HG02840 (cell line): ENCODE measurements around the gene SNRPA.
A peak's percentile ranks its signal among the peaks of the same experiment; 100 is the strongest.

ENCODE experiments used
- ATAC-seq: cut with Tn5 transposase; IDR thresholded peaks from one replicate; pipeline ENCODE4 v1.9.1; 2021; ENCODE audit warnings: mild to moderate bottlenecking, moderate library complexity, moderate number of reproducible peaks; ENCODE audit not compliant: unreplicated experiment, low FRiP score

The SNRPA gene

DNA sequence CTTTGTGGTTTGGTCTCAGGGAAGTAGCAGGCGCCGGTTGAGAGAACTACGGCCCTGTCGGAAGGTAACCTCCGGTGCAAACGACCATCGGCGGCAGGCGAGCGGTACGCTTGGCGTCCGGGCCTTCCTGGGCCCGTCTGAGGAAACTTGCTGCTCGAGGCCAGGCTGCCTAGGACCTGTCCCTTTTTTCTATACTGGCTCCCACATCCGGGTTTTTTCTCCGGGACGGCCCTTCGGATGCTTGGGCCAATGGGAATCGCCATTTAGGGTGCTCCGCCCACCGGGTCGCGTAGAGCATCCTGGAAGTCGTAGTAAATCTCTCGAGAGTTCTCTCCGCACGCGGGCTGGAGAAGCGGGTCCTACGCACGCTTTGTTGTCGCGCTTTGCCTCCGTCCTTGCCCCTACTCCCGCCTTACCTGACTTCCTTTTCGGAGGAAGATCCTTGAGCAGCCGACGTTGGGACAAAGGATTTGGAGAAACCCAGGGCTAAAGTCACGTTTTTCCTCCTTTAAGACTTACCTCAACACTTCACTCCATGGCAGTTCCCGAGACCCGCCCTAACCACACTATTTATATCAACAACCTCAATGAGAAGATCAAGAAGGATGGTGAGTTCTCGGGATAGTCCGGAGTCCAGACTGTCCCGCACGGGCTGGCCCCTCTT, at the start of gene SNRPA:
Gene SNRPA, plus strand, starts transcription at position 330 of the 664 bp plus-strand sequence. Its CDS starts 206 bp downstream, at position 536.
- ATAC-seq, result peak; percentile 63

DNA sequence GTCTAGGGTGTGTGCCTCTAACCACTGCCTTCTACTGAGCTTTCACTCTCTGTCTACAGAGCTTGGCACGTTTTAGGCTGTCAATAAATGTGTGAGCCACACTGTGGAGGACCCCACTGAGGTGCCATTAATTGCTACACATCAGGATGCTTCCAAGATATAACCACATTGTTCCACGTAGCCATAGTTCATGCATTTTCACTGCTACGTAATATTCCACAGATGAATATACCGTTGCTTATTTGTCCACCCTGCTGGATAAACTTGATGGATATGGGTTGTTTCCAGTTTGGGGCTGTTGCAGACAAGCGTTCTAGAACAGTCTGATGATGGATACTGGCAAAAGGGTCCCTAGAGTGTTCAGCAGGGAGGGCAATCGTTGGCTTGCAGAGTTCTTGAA, 49.2 kb upstream of the SNRPA start:
- ATAC-seq, result no peak

DNA sequence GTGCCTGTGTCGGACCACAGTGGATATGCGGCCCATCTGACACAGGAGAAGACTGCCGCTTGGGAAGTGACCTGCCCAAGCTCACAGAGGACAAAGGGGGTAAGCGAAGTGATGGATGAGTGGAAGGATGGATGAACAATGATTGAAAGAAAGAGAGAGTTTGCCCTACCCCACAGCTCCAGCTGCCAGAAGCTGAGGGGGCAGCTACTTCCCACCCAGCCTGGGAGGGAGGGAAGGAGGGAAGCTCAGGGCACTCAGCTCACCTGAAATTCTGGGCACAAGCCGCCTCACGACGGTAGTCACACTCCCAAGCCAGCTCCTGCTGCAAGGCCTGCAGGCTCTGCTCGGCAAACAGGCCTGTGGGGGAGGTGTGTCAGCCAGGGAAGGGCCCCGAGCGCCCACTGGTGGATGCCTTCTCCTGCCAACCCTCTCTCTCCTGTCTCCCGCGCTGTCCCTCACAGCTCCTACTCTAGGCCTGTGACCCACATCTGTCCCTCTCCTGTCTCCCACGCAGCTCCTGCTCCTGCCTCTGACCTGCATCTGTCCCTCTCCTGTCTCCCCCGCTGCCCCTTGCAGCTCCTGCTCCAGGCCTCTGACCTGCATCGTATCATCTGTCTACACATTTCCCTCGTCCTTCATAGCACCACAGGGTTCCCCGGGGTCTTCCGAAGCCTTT, 48.5 kb upstream of the SNRPA start:
- no peak for ATAC-seq

DNA sequence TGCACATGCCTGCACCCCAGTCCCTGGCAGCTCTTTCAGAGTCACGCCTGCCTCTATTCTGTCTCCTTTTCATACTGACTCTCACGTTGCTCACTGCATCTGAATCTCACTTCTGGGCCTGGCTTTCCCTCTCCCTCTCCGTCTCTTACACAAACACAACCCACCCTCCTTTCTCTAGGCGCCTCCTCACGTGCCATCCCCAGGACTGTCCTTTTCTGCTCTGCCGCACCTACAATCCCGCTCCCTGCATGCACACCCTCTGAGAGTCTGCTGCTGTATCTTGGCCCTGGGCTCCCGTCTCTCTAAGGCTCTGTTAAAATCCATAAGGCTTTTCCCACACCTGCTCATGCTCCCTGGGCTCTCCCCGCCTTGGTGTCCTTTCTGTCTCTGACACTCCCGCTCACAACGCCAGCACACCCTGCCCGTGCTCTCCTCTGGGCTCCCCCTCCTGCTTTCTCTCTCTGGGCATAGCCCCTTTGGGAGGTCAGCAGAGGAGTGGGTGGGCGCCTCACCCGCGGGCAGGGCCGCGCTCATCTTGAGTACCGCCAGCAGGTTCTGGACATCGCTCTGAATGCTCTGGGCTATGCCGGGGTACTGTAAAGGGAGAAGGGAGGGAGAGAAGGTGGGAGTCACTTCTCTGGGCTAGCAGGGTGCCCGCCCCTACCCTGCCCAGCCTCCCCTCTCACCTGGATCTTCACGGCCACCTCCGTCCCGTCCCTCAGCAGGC, 47.8 kb upstream of the SNRPA start:
- no peak for ATAC-seq

DNA sequence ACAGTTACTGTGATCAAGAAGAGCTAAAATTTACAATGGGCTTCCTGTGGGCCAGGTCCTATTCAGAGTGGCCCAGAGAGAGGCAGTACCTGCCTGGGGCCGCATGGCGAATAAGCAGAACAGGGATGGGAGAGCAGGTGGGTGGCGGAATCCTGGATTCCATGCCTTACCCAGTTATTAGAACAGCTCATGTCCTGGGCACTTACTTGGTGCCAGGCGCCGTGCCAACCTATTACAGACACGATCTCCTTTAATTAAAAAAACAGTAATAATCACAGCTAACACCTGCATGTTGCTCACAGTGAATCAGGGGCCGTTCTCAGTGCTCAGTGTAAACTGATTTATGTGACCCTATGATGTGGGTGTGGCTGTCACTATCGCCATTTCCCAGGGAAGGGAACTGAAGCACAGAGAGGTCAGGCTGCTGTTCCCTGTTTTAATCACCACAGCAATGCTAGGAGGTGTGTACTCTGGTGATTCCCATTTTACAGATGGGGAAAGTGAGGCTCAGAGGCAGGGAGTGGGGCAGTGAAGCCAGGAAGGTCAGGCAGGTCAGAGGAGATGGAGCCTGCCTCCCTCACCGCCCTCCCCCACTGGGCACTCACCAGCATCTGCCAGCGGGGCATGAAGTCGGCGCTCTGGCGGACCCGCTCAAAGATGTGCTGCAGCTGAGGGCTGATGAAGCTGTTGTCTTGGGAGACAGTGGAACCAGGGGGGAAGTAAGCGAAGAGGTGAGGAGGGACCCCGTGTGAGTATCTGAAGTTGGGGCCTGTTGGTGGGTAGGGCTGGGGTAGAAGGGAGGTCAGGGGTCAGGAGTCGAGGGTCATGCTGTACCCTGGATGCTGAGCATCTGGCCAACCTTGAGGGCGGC, 46.3 kb upstream of the SNRPA start:
- no peak for ATAC-seq

DNA sequence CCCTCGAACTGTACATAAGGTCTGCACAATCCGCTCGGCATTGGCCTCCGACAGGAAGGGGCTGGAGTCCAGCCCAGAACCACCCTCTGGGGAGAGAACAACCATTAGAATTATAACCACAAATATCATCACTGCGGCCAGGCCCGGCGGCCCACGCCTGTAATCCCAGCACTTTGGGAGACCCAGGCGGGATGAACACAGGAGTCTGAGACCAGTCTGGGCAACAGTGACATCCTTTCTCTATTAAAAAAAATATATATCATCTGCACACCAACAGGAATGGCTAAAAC, 45.7 kb upstream of the SNRPA start:
- ATAC-seq, result no peak

DNA sequence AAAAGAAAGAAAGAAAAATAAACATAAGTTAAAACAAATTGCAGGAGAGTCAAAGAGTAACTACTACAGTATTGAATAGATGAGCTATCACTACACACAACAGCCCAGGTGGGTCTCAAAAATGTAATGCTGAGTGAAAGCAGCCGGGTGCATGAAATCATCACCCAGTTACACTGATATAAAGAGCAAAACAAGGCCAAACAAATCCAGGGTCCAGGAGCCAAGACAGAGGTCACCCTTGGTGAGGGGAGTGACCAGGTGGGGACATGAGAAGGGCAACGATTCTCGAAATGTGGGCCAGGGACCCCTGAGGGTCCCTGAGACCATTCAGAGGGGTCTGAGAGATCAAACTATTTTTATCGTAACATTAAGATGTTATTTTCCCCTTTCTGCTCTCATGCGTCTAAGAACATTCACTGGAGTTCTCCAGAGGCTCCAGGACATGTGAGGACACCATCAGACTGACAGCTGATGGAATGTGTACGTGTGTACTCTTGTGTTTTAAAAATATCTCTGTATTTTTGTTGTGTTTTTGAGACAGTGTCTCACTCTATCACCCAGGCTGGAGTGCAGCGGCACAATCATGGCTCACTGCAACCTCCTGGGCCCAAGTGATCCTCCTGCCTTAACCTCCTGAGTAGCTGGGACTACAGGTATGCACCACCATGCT, 44.9 kb upstream of the SNRPA start:
- ATAC-seq, result no peak

DNA sequence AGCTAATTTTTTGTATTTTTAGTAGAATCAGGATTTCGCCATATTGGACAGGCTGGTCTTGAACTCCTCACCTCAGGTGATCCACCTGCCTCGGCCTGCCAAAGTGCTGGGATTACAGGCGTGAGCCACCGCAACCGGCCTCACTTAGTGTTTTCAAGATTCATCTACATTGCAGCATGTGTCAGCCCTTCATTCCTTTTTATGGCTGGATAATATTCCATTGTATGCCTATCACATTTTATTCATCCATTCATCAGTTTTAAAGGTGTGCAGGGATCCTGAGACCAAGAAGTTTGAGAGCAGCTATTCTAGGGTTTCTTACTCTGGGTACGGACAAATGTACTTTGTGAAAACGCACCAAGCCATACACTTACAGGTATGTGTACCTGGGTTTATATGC, 43.4 kb upstream of the SNRPA start:
- ATAC-seq, result no peak

DNA sequence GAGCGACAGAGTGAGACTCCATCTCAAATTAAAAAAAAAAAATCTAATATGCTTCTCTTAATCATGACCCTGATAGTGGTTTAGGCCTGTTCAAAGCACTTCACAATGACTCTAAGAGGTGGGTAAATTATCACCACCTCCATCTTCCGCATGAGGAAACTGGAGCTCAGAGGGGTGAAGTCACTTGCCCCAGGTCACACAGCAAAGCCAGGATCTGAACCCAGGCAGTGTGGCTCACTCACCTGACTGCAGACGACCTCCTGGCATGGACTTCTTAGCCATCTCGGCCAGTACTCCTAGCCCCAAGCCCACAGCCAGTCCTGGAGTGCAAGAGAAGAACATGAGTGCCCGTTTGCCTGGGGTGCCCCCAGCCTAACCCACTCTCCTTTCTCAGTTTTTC, 41.2 kb upstream of the SNRPA start:
- no peak for ATAC-seq

DNA sequence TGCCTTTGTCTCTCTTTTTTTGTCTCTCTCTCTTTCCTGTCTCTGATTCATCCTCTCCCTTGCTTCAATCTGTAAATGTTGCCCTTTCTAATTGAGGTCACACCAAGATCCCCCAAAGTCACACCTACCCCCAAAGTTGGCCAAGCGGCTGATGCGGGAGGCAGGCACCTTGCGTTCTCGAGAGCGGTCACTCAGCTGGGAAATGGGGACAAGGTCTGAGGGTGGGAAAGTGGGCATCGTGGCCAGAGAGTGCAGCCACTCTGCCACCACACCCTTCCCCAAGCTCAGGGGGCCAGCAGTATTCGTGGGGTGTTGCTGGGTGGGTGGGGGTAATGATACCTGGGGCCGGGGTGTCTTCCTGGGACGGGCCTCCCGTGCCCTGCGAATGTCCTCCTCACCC, 37.1 kb upstream of the SNRPA start:
- ATAC-seq, result no peak

DNA sequence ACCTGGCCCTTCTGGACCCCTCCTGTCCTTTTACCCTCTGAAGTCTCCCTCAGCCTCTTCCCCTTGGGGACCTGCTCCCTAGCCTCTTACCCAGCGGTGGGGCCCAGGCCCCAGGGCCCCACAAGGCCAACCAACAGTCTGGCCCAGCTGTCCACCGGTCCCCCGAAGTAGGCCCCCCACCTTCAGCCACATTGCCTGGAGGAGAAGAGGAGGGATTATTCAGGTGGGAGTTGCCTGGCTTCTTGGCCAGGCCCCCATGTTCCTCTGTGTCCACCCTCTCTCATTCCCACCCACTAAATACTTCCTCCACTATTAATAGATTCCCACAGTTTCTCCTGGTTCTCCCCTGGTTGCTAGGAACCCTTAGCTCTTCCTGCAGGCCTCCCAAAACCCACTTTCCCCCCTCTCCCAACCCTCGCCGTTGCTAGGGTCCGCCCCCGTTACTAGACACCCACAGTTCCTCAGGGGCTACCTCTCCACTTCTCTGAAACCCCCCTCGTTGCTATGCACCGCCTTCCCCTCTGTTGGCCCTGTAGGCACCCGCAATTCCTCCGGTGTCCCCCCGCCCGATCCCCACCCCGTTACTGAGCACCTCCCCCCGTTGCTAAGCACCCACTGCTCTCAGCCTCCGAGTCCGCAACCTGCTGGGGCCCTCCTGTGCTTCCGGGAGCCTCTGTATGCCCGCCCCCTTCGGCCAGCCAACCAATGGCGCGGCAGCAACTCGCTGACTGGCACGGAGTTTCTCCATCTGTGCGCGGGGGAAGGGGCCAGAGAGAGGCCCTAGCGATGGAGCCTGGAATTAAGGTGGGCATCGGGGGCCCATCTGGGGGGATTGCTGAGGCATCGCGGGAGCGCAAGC, 36.3 kb upstream of the SNRPA start:
- ATAC-seq, result peak; percentile 45

DNA sequence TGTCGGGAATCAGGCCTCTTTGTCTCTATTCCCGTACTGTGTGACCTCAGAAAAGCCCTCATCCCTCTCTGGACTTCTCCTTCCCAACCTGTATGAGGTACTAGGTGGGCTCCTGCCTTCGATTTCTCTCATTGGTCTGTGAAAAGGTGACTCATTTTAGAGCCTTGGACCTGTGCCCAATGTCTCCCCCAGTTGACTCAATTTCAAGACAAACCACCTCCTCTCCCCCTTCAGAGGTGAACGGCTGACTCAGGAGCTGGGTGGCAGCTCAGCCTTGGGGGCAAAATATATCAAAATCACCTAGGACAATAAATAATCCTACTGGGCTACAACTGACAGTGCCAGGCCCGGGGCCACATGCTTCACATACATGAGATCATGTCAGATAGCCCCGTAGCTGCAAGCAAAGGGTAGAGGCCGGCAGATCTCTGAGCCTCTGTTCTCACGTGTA, 34.9 kb upstream of the SNRPA start:
- no peak for ATAC-seq

DNA sequence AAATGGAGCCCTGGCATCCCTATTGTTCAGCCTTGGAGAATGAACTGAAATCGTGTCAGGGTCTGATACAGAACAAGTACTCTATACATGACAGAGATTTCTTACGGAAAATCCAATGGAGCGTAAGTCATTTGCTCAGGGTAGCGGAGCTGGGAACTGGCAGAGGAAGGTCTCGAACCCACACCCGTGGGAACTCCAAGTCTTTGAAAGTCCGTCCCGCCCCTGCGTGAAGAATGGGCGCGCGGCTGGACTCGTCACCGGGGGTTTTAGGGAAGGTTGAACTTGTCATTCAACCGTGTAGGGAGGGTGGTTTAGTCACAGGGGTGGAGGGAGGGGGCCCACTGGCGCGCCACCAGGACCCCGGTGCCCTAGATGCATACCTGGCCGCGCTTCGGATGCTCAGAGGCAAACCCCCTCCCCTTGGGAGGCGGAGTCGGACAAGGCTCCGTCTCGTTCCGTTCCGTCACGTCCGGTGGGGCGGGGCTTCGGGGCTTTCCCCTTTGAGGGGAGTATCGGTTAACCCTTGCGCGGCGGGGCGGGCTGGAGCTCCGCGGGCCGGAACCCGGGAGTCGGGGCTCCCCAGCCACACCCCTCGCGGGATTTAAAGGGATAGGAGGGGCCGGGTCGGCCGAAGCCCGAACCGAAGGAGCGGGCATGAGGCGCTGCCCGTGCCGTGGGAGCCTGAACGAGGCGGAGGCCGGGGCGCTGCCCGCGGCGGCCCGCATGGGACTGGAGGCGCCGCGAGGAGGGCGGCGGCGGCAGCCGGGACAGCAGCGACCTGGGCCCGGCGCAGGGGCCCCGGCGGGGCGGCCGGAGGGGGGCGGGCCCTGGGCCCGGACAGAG, 34.3 kb upstream of the SNRPA start, which contains the start of the genes COQ8B and ITPKC:
Gene COQ8B, minus strand, starts transcription at position 405 of the 843 bp plus-strand sequence. CDS start 2,254 bp downstream, outside the sequence.
Gene ITPKC, plus strand, starts transcription at position 631 of the 843 bp plus-strand sequence. Its CDS starts 24 bp downstream, at position 655.
- ATAC-seq, result peak; percentile 78

DNA sequence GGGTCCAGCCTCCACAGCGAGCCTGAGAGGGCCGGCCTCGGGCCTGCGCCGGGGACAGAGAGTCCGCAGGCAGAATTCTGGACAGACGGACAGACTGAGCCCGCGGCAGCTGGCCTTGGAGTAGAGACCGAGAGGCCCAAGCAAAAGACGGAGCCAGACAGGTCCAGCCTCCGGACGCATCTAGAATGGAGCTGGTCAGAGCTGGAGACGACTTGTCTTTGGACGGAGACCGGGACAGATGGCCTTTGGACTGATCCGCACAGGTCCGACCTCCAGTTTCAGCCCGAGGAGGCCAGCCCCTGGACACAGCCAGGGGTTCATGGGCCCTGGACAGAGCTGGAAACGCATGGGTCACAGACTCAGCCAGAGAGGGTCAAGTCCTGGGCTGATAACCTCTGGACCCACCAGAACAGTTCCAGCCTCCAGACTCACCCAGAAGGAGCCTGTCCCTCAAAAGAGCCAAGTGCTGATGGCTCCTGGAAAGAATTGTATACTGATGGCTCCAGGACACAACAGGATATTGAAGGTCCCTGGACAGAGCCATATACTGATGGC, 33.6 kb upstream of the SNRPA start:
- peak; percentile 1 for ATAC-seq

DNA sequence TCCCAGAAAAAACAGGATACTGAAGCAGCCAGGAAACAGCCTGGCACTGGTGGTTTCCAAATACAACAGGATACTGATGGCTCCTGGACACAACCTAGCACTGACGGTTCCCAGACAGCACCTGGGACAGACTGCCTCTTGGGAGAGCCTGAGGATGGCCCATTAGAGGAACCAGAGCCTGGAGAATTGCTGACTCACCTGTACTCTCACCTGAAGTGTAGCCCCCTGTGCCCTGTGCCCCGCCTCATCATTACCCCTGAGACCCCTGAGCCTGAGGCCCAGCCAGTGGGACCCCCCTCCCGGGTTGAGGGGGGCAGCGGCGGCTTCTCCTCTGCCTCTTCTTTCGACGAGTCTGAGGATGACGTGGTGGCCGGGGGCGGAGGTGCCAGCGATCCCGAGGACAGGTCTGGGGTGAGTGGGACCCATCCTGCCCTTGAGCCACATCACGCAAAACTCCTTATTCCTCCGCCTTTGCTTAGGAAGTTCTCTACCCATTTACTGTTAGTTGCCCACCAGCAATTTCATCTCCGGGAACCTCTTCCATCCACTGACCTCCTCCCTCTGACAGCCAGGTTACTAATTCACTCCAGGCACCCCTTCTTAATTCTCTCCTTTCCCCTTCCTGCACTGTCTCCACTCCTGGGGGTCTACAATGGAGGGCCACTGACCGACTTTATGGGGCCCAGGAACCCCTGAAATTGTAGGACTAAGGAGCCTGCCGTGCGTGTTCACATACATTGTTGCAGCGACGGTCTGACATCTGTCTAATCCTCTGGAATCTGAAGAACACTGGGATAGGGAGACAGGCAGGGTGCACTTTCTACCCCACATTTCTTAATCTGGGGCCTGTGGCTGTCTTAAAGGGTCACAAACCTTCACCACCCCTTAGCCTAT, 32.9 kb upstream of the SNRPA start:
- ATAC-seq, result no peak

DNA sequence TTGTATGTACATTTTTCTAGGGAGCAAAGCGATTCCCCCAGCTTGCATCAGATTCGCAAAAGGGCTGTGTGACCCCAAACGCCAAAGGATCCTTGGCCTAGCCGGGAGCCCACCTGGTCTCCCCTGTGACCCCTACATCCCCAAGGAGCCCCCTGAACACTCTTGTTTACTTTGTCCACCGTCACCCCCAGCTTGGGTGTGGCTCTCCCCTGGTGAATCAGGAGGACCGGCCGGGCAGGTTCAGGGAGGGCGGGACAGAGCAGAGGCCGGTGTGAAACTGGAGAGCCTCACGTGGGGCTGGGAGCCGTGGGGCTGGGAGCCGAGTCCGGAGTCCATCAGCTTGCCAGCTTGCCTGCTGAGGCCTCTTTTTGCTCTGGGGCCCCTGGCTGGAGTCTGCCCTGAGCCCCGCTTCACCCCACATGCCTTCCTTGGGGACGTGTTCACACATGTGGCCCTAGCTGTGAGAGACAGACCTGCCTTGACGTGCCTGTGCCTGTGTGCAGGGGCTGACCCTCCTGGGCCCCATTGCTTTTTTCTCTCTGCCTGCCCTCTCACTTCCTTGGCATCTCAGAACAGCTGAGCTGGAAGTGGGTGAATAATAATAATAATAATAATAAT, 32.1 kb upstream of the SNRPA start:
- ATAC-seq, result no peak
